Measurements from ENCODE around the gene ZBTB7C.

- no peak for TF ChIP-seq EZH2phosphoT487 (IDR thresholded peaks at IDR 0.05; ENCODE audit: borderline replicate concordance)
- no peak for TF ChIP-seq CTCF (conservative IDR thresholded peaks at IDR 0.05; ENCODE audit: low read length)
Measured at GRCh38 chr18:48104705-48105104, 304.5 kb downstream of the ZBTB7C start.

All from Loucy (cell line).